NCI-H2081 treated with DMSO at 0.1 percent for 48 hours (cell line): ENCODE results near the gene OPN1LW.
"Not testable (repeated sequence)": the region's sequence is repeated elsewhere in the genome, so short reads cannot be mapped to it uniquely, and the experiment has no call there.

Source experiments
- DNase-seq: peaks from one replicate; lab custom pipeline; 2025; lab: John Stamatoyannopoulos, UW

The OPN1LW gene

DNA sequence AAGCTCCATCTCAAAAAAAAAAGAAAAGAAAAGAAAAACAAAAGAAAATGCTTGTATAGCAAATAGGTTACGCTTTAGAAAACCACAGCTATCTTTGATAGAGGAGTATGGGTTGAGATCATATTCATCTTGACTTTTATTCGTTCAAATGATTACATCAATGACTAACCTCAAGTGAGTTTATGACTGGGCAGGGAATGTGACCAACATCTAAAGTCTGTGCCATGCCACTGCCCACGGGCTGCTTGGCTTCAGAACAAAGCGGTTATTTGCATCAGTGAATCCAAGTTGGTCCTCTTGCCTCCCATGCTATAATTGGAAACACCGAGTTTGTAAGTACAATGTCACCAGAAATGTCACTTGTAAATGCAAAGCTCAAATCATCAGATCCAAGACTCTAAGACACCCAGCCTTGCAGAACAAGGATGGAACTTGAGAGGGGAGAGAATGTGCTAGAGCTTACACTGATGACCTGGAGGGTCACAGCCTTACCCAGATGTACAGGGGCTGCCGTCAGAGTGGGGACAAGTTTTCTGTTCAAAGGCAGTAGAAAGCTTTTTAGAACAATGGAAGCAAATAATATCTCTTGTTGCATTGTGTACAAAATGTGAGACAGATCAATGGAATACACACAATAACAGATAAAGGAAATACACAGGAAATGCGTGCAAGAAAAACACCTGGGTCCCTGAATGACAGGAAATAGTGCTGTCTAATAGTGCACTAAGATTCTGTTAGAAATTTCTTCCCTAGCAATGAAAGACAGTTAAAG is 8.4 kb upstream of the OPN1LW start:
- no peak for DNase-seq

DNA sequence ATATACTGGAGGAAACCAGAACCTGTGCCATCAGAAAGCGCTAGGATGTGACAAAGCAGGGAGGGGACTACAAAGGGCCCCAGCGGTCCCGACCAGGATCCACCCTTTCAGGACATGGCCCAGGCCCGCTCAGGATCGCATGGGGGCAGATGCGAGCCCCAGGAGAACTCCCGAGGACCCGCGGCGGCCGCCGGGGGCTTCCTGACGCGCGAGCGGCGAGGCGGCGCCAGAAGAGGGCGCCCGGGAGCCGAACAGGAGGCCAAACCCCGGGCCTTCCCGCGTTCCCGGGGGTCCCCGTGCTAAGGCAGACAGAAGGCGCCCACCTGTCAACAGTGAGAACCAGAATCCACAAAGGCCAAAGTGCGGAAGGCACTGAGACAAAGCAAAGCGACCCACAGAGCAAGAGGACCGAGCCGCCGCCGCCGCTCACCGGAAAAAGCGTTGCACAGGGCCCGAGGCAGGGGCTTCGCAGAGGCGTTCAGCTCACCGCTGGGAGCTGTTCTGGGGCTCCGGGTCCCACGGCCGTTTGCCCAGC is 7.3 kb upstream of the OPN1LW start:
- DNase-seq, result no peak

DNA sequence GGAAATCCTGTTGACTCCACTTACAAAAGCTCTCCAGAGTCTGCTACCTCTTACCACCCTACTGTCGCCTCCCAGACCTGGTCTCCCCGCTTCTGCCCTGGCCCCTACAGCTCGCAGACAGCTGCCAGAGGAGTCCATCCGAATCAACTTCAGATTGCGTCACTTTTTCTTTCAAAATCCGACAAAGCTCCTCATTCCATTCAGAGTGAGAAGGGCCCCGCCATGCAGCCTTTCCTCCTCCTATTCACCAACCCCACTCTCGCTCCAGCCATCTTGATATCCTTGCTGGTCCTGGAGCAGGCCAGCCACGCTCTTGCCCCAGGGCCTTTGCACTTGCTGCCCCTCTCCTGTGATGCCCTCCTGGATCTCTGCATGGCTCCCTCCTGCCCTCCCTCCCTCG is 5.2 kb upstream of the OPN1LW start:
- DNase-seq, result no peak

DNA sequence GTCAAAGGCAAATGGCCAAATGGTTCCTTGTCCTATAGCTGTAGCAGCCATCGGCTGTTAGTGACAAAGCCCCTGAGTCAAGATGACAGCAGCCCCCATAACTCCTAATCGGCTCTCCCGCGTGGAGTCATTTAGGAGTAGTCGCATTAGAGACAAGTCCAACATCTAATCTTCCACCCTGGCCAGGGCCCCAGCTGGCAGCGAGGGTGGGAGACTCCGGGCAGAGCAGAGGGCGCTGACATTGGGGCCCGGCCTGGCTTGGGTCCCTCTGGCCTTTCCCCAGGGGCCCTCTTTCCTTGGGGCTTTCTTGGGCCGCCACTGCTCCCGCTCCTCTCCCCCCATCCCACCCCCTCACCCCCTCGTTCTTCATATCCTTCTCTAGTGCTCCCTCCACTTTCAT is 3.8 kb upstream of the OPN1LW start:
- DNase-seq, result no peak

DNA sequence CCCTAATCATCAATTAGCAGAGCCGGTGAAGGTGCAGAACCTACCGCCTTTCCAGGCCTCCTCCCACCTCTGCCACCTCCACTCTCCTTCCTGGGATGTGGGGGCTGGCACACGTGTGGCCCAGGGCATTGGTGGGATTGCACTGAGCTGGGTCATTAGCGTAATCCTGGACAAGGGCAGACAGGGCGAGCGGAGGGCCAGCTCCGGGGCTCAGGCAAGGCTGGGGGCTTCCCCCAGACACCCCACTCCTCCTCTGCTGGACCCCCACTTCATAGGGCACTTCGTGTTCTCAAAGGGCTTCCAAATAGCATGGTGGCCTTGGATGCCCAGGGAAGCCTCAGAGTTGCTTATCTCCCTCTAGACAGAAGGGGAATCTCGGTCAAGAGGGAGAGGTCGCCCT is 3.3 kb upstream of the OPN1LW start:
- DNase-seq, result no peak

DNA sequence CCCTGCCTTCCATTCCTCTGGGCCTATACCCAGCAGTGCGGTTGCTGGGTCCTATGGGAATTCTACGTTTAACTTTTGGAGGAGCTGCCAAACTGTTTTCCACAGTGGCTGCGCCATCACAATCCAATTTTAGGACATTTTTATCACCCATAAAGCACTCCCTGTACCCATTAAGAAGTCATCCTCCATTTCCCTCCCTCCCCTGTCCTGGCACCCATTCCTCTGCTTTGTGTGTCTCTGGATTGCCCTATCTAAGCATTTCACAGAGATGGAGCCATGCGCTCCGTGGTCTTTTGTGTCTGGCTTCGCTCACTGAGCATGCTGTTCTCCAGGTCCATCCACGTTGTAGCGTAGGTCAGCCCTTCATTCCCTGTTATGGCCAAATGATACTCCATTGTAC is 1.7 kb upstream of the OPN1LW start:
- no peak for DNase-seq

DNA sequence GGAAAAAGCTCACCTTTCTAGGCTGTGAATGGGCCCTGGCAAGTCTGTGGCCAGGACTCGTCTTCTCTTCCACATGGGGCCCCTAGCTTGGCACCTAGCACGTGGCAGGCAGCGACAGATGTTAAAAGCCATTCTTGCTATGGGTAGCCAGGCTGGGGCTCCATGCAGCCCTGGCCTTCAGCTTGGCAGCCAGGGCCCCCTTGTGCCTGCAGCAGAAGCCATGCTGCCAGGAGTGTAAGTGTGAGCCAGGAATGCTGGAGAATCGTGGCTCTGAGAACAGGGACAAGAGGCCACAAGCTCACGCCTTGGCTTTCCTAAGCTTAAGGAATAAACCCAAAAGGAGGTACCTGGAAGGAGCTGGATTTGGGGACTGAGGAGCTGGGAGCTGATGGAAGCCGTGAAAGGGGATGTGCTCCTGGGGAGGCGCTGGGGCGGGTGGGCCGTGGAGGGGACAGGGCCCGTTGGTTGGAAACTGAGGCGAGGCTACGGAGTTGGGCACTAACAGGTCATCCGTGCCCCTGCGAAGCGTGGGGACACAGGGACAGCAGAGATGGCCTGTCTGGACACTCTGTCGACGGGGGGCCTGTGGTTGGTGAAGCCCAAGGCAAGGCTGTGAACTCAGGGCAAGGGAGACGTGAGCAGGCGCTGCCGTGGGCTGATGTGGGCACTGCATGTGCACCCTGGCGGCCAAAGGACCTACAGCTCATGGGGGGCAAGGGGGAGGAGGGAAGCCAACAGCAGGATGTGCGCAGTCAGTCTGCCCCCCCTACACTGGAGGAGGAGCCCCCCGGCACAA is 895 bp upstream of the OPN1LW start:
- DNase-seq, result no peak

DNA sequence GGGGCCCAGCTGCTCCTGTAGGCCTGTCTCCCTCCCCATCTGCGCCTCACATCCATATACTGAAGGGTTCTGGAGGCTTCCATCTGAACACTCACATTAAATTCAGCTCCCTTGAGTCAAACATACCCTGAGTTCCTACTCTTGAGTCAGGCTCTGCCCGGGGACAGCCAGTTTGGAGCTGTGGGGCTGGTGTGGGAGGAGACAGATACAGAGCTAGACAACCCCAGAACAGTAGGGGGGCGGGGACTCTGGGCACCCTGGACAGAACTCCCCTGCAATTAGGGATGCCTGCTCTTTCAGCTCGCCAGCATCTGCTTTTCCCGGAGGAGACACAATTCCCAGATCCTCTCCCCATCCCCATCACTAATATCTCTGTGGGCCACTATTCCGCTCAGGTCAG is 7.0 kb downstream of the OPN1LW start:
- not testable (repeated sequence) for DNase-seq

DNA sequence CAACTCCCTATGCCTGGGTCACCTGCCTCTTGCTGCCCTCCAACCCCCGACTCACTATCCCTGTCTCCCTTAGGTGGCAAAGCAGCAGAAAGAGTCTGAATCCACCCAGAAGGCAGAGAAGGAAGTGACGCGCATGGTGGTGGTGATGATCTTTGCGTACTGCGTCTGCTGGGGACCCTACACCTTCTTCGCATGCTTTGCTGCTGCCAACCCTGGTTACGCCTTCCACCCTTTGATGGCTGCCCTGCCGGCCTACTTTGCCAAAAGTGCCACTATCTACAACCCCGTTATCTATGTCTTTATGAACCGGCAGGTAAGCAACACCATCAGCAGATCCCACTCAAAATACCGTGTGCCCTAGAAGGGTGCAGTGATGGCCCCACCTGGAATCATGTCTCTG is 12.2 kb downstream of the OPN1LW start:
- not testable (repeated sequence) for DNase-seq

DNA sequence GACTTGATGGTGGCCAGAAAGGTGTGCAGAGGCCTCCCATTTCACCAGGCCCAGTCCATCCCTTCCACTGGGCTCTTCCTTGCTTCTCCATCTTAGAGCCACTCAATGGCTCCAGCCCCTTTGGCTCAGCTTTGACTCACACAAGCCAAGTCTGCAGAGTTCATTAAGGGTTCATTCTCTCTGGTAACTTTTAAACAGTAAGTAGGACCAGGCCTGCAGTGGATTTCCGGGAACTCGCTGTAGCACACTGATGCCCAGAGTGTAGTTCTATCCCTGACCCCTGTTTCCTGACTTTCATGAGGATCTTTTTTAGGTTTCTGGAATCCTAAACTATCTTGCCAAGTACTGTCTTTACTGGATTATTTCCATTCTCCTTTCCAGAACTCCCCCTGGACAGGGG is 13.2 kb downstream of the OPN1LW start:
- DNase-seq, result not testable (repeated sequence)

DNA sequence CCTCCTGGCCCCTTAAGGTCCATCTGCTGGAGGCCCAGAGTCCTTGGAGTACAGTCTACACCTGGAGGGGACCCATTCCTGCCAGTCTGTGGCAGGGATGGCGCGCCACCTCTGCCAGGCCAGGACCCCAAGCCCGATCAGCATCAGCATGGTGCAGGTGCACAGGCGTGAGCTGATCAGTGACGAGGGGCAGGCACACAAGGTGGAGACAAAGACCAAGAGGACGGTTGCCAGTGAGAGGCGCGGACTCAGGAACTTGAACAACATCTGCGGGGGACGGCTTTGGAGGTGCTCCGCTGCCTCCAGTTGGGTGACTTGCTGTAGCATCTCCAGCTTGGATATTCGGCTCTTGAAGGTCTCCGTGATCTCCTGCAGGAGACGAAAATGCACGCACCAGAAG is 15.3 kb downstream of the OPN1LW start:
- DNase-seq, result not testable (repeated sequence)

DNA sequence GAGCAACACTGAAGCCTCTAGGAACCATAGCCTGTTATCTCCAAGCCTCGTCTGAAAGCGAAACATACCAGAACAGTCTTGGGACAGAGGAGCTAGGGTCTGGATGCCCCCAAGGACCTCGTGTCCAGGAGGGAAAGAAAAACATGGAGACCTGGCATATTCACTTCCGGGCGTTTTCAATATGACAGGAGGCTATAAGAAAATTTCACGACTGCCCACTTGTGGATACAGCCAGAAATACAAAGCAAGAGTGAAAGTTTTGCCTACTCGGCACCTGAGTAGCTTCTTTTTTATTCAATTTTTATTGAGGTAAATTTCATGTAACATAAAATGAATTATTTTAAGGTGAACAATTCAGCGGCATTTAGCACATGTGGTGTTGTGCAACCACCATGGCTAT is 20.9 kb downstream of the OPN1LW start:
- not testable (repeated sequence) for DNase-seq

DNA sequence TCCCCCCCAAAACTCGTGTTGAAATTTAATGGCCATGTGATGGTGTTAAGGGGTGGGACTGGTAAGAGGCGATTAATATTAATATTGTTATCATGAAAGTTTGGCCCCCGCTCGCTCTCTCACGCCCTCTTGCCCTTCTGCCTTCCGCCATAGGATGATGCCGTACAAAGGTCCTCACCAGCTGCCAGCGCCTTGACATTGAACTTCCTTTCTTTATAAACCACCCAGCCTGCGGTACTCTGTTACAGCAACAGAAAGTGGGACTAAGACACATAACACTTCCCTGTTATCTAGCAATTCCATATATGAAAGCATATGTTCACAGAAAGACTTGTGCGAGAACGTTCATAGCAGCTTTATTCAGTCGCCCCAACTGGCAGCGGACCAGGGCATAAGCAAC is 24.3 kb downstream of the OPN1LW start:
- DNase-seq, result not testable (repeated sequence)

DNA sequence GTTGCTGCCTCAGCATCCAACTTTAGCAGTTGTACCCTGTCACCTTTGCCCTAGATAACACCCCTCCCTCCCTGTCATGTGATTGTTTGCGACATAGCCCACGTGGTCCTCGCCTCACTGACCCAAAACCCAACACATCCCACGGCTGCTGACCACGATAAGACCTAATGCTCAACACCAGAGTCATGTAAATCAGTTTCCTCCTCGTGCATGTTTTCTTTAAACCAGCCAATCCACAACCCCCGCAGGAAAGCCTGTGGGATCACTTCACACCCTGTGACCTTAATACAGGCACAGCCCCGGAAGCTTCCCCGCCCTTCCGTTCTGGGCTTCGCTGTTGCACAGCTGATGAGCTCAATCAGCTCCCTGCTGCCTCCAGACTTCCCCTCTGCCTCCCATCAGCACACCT is 28.5 kb downstream of the OPN1LW start:
- DNase-seq, result not testable (repeated sequence)

DNA sequence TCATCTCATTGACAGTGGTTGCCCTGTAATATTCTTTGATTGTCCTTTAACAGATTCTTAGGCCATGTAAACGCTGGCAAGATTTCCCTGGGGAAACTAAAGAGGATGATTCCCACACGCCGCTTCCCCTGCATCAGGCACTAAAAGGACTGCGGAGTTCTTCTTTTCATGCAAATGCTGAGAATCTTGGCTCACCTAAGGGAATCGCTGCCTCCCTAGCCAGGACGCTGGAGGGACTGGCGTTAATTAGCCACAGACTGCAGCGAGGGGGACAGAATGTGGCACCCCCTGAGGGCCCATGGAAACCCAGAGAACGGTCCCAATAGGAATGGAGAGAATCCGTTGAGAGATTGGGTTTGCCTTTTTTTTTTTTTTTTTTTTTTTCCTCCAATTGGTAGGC is 30.3 kb downstream of the OPN1LW start:
- not testable (repeated sequence) for DNase-seq

DNA sequence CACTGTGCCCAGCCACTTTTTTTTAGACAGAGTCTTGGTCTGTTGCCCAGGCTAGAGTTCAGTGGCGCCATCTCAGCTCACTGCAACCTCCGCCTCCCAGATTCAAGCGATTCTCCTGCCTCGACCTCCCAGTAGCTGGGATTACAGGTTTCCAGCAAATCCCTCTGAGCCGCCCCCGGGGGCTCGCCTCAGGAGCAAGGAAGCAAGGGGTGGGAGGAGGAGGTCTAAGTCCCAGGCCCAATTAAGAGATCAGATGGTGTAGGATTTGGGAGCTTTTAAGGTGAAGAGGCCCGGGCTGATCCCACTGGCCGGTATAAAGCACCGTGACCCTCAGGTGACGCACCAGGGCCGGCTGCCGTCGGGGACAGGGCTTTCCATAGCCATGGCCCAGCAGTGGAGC is 38.3 kb downstream of the OPN1LW start, which contains the start of gene OPN1MW:
OPN1MW (plus strand) TSS at position 301 of the 400 bp plus-strand sequence; CDS start at position 383, 82 bp downstream.
- DNase-seq, result not testable (repeated sequence)

DNA sequence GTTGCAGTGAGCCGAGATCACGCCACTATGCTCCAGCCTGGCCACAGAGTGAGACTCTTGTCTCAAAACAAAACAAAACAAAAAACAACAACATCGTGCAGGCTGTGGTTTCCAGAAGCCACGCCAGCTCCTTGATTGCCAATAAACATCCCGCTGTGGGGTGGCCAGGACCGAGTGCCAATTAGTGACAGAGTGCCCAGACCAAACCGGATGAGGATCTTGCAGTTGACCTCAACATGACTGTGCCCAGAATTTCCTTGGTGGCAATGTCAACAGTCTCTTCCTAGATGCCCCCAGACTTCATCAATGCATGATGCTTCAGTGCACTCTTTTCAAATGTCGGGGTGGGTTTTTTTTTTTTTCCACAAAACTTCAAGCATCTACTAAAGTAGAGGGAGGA is 39.8 kb downstream of the OPN1LW start:
- not testable (repeated sequence) for DNase-seq

DNA sequence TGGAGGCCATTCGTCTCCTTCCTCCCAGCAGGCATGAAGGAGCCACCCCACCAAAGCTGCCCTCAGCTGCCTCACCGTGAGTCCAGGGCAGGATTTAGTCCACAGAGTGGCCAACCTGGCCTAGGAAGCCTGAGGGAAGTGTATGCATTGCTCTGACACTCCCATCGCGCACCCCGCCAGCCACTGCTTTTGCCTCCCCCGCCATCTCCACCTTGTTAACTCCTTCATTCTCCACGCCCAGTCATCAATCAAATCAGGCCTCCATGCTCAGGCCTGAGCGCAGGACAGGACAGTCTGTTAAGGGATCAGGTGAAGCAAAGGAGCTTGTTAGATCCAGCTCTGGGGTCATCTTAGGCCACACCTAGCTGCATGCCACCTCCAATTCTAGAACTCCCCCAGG is 48.8 kb downstream of the OPN1LW start:
- DNase-seq, result not testable (repeated sequence)

DNA sequence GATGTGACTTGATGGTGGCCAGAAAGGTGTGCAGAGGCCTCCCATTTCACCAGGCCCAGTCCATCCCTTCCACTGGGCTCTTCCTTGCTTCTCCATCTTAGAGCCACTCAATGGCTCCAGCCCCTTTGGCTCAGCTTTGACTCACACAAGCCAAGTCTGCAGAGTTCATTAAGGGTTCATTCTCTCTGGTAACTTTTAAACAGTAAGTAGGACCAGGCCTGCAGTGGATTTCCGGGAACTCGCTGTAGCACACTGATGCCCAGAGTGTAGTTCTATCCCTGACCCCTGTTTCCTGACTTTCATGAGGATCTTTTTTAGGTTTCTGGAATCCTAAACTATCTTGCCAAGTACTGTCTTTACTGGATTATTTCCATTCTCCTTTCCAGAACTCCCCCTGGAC is 50.3 kb downstream of the OPN1LW start:
- not testable (repeated sequence) for DNase-seq

DNA sequence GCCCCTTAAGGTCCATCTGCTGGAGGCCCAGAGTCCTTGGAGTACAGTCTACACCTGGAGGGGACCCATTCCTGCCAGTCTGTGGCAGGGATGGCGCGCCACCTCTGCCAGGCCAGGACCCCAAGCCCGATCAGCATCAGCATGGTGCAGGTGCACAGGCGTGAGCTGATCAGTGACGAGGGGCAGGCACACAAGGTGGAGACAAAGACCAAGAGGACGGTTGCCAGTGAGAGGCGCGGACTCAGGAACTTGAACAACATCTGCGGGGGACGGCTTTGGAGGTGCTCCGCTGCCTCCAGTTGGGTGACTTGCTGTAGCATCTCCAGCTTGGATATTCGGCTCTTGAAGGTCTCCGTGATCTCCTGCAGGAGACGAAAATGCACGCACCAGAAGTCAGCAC is 52.4 kb downstream of the OPN1LW start:
- DNase-seq, result not testable (repeated sequence)
